ENCODE measurements around the gene KATNBL1. TPM values are rescaled to one million over a fixed set of nuclear protein-coding genes. Genes with fewer than 3 reads are reported as not detected.
"Not testable (repeated sequence)": the region's sequence is repeated elsewhere in the genome, so short reads cannot be mapped to it uniquely, and the experiment has no call there.

KATNBL1 gene
- total RNA-seq, 1 experiment from 2014 or later = 25.9 TPM

DNA sequence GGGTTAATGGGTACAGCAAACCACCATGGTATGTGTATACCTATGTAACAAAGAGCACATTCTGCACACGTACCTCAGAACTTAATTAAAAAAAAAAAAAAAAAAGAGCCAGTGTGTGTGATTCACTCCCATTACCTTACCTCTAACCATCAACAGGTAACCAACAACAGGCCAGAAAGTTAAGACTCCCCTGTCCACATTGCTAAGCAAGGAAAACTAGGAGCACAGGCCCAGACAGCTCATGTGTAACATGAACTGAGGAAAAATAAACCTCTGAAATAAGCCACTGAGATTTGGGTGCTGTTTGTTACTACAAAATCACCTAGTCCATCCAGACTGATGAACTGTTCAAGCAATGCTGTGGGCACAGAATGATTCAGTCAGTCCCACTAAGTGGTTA, 6.0 kb downstream of the KATNBL1 start:
- Mint-ChIP-seq H3K4me1 (ENCODE audit: low read depth, unreplicated experiment) (peaks cover 11% of the 10 kb centered on the region), H3K27ac (ENCODE audit: unreplicated experiment) (no peak overlapping the region), H3K4me3 (ENCODE audit: unreplicated experiment) (no peak overlapping the region), H3K36me3 (ENCODE audit: insufficient read depth, unreplicated experiment) (peaks cover 6% of the 10 kb centered on the region), H3K27me3 (ENCODE audit: insufficient read depth, unreplicated experiment) (no peaks in the 10 kb centered on the region), H3K9me3 (ENCODE audit: unreplicated experiment) (no peaks in the 10 kb centered on the region)
- DNase-seq = no peak
- BruUV-seq (replicated peaks) = no TSS peak
- Histone ChIP-seq H3K36me3 (ENCODE audit: control insufficient read depth, insufficient read depth, low read length) (no peaks in the 10 kb centered on the region), H3K9me3 (no peaks in the 10 kb centered on the region), H3K4me1 (peaks cover 8% of the 10 kb centered on the region; the same call in 1 of the 2 replicates), H3K27me3 (replicated peaks; ENCODE audit: control insufficient read depth, insufficient read depth, low read length) (no peaks in the 10 kb centered on the region), H3K4me3 (ENCODE audit: low read depth, low read length) (no peak overlapping the region)
- TF ChIP-seq, protein P1, sequence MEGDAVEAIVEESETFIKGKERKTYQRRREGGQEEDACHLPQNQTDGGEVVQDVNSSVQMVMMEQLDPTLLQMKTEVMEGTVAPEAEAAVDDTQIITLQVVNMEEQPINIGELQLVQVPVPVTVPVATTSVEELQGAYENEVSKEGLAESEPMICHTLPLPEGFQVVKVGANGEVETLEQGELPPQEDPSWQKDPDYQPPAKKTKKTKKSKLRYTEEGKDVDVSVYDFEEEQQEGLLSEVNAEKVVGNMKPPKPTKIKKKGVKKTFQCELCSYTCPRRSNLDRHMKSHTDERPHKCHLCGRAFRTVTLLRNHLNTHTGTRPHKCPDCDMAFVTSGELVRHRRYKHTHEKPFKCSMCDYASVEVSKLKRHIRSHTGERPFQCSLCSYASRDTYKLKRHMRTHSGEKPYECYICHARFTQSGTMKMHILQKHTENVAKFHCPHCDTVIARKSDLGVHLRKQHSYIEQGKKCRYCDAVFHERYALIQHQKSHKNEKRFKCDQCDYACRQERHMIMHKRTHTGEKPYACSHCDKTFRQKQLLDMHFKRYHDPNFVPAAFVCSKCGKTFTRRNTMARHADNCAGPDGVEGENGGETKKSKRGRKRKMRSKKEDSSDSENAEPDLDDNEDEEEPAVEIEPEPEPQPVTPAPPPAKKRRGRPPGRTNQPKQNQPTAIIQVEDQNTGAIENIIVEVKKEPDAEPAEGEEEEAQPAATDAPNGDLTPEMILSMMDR (IDR thresholded peaks at IDR 0.05; ENCODE audit: insufficient read depth in 1 of 2, low read depth in 1 of 2, low read length in 1 of 2, severe bottlenecking in 1 of 2, unreplicated experiment in 1 of 2) = no peak
- intact Hi-C loops (cut with micrococcal nuclease; ENCODE audit: unreplicated experiment) = no loop called here
- ChIA-PET CTCF (no interaction called here), POLR2A (no interaction called here)

- intact Hi-C loops (cut with micrococcal nuclease; ENCODE audit: unreplicated experiment) = no loop called here
- H3K27me3 ChIP-seq (replicated peaks; ENCODE audit: control insufficient read depth, insufficient read depth, low read length) = no peaks in the 10 kb centered on the region
- no TSS peak for BruUV-seq (replicated peaks)
- Mint-ChIP-seq H3K36me3 (ENCODE audit: insufficient read depth, unreplicated experiment) (peaks cover 6% of the 10 kb centered on the region), H3K27ac (ENCODE audit: unreplicated experiment) (no peak overlapping the region), H3K27me3 (ENCODE audit: insufficient read depth, unreplicated experiment) (no peaks in the 10 kb centered on the region), H3K4me3 (ENCODE audit: unreplicated experiment) (no peak overlapping the region), H3K9me3 (ENCODE audit: unreplicated experiment) (no peaks in the 10 kb centered on the region), H3K4me1 (ENCODE audit: low read depth, unreplicated experiment) (peaks cover 16% of the 10 kb centered on the region)
- peaks cover 8% of the 10 kb centered on the region for H3K4me1 ChIP-seq
- CTCF ChIA-PET = no interaction called here
- POLR2A ChIA-PET = no interaction called here
- no peaks in the 10 kb centered on the region for H3K36me3 ChIP-seq (ENCODE audit: control insufficient read depth, insufficient read depth, low read length)
- H3K9me3 ChIP-seq = no peaks in the 10 kb centered on the region
- TF ChIP-seq, protein P1 (IDR thresholded peaks at IDR 0.05; ENCODE audit: insufficient read depth in 1 of 2, low read depth in 1 of 2, low read length in 1 of 2, severe bottlenecking in 1 of 2, unreplicated experiment in 1 of 2) = no peak
- DNase-seq = no peak
- no peak overlapping the region for H3K4me3 ChIP-seq (ENCODE audit: low read depth, low read length)
These were observed 6.6 kb downstream of the KATNBL1 start for GRCh38 chr15:34203305-34203704.

DNA sequence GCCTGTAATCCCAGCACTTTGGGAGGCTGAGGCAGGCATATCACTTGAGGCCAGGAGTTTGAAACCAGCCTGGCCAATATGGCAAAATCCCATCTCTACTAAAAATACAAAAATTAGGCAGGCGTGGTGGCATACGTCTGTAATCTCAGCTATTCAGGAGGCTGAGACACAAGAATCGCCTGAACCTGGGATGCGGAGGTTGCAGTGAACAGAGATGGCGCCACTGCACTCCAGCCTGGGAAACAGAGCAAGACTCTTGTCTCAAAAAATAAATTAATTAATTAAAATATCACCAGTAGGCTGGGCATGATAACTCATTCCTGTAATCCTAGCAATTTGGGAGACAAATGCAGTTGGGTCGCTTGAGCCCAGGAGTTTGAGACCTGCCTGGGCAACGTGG, 16.6 kb downstream of the KATNBL1 start:
- H3K27me3 Mint-ChIP-seq (ENCODE audit: insufficient read depth, unreplicated experiment); H3K27me3 ChIP-seq (replicated peaks; ENCODE audit: control insufficient read depth, insufficient read depth, low read length); intact Hi-C loops (cut with micrococcal nuclease; ENCODE audit: unreplicated experiment); H3K36me3 Mint-ChIP-seq (ENCODE audit: insufficient read depth, unreplicated experiment); H3K9me3 Mint-ChIP-seq (ENCODE audit: unreplicated experiment); H3K4me3 Mint-ChIP-seq (ENCODE audit: unreplicated experiment); H3K36me3 ChIP-seq (ENCODE audit: control insufficient read depth, insufficient read depth, low read length); CTCF ChIA-PET; H3K4me1 Mint-ChIP-seq (ENCODE audit: low read depth, unreplicated experiment); DNase-seq; H3K27ac Mint-ChIP-seq (ENCODE audit: unreplicated experiment); POLR2A ChIA-PET; H3K4me1 ChIP-seq; H3K9me3 ChIP-seq; BruUV-seq (replicated peaks); H3K4me3 ChIP-seq (ENCODE audit: low read depth, low read length): not testable (repeated sequence)

- no peak overlapping the region for H3K27ac Mint-ChIP-seq (ENCODE audit: unreplicated experiment)
- intact Hi-C loops (cut with micrococcal nuclease; ENCODE audit: unreplicated experiment) = no loop called here
- H3K36me3 Mint-ChIP-seq (ENCODE audit: insufficient read depth, unreplicated experiment) = peaks cover 6% of the 10 kb centered on the region
- H3K4me3 ChIP-seq (ENCODE audit: low read depth, low read length) = no peak overlapping the region
- DNase-seq = no peak
- no peaks in the 10 kb centered on the region for H3K9me3 ChIP-seq
- no peaks in the 10 kb centered on the region for H3K9me3 Mint-ChIP-seq (ENCODE audit: unreplicated experiment)
- TF ChIP-seq, protein P1 (IDR thresholded peaks at IDR 0.05; ENCODE audit: insufficient read depth in 1 of 2, low read depth in 1 of 2, low read length in 1 of 2, severe bottlenecking in 1 of 2, unreplicated experiment in 1 of 2) = no peak
- POLR2A ChIA-PET = no interaction called here
- BruUV-seq (replicated peaks) = no TSS peak
- H3K27me3 Mint-ChIP-seq (ENCODE audit: insufficient read depth, unreplicated experiment) = no peaks in the 10 kb centered on the region
- H3K4me1 Mint-ChIP-seq (ENCODE audit: low read depth, unreplicated experiment) = no peaks in the 10 kb centered on the region
- H3K4me1 ChIP-seq = no peaks in the 10 kb centered on the region
- no peaks in the 10 kb centered on the region for H3K36me3 ChIP-seq (ENCODE audit: control insufficient read depth, insufficient read depth, low read length)
- CTCF ChIA-PET = no interaction called here
- H3K27me3 ChIP-seq (replicated peaks; ENCODE audit: control insufficient read depth, insufficient read depth, low read length) = no peaks in the 10 kb centered on the region
- H3K4me3 Mint-ChIP-seq (ENCODE audit: unreplicated experiment) = no peak overlapping the region
These were observed 21.2 kb downstream of the KATNBL1 start for GRCh38 chr15:34188711-34189110.

Measured in Caco-2 (cell line).